Esophagus squamous epithelium (tissue), 4 donors: ENCODE data around the gene CLASP2.

Source experiments
- POLR2A ChIP-seq, 4 donors: fragments of 450-650 bp; IDR thresholded peaks; one replicate each; pipeline ENCODE4 v1.6.1; 2017; ENCODE audit warnings: antibody characterized with exemption in 4 of 4, mild to moderate bottlenecking in 4 of 4, moderate library complexity in 3 of 4
- TF ChIP-seq, protein P1 (sequence below), 6 experiments: fragments of 450-650 bp in 4 of 6; fragments of 200-600 bp in 2 of 6; sonication (generic) in 2 of 6; IDR thresholded peaks; one replicate each; pipeline ENCODE4 v1.5.1; 2016 to 2019; ENCODE audit warnings: antibody characterized with exemption in 6 of 6, mild to moderate bottlenecking in 4 of 6, moderate library complexity in 4 of 6

DNA sequence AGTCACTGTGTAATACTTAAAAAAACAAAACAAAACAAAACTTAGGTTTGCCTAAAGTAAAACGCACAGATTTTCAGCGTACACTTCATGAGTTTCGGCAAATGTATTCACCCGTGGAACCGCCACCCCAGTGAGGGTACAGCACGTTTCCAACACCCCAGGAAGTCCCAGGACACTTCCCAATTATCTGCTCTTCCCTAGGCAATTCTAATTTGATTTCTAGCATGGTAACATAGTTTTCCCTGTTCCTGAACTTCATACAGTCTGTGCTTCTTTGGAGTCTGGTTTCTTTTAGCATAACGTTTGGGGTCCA lies 497 bp upstream of the CLASP2 start:
- TF ChIP-seq, protein P1, sequence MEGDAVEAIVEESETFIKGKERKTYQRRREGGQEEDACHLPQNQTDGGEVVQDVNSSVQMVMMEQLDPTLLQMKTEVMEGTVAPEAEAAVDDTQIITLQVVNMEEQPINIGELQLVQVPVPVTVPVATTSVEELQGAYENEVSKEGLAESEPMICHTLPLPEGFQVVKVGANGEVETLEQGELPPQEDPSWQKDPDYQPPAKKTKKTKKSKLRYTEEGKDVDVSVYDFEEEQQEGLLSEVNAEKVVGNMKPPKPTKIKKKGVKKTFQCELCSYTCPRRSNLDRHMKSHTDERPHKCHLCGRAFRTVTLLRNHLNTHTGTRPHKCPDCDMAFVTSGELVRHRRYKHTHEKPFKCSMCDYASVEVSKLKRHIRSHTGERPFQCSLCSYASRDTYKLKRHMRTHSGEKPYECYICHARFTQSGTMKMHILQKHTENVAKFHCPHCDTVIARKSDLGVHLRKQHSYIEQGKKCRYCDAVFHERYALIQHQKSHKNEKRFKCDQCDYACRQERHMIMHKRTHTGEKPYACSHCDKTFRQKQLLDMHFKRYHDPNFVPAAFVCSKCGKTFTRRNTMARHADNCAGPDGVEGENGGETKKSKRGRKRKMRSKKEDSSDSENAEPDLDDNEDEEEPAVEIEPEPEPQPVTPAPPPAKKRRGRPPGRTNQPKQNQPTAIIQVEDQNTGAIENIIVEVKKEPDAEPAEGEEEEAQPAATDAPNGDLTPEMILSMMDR (IDR thresholded peaks at IDR 0.05): no peak
- TF ChIP-seq POLR2A (IDR thresholded peaks at IDR 0.05): no peak
